ENCODE data around the gene KCMF1. TPM values are rescaled to one million over a fixed set of nuclear protein-coding genes. Genes with fewer than 3 reads are reported as not detected.

Gene KCMF1
- total RNA-seq, 1 donor from 2014 or later, result 64.2 TPM

- Histone ChIP-seq H3K27me3 (ENCODE audit: low read depth) (no peaks in the 10 kb centered on the region), H3K27ac (no peak overlapping the region), H3K36me3 (no peaks in the 10 kb centered on the region), H3K4me1 (peaks cover 38% of the 10 kb centered on the region), H3K4me3 (no peak overlapping the region), H3K9me3 (no peaks in the 10 kb centered on the region)
- no peak for ATAC-seq
- DNase-seq, result no peak
- intact Hi-C loops (cut with DNase I), result no loop called here
- no peak for TF ChIP-seq CTCF (IDR thresholded peaks at IDR 0.05)
These were observed 48.2 kb downstream of the KCMF1 start for GRCh38 chr2:85019121-85019520.

GRCh38 chr2:85022232-85022631 is 51.3 kb downstream of the KCMF1 start:
- Histone ChIP-seq H3K9me3 (no peaks in the 10 kb centered on the region), H3K4me3 (no peak overlapping the region), H3K4me1 (peaks cover 11% of the 10 kb centered on the region), H3K27me3 (ENCODE audit: low read depth) (no peaks in the 10 kb centered on the region), H3K27ac (no peak overlapping the region), H3K36me3 (no peaks in the 10 kb centered on the region)
- TF ChIP-seq CTCF (IDR thresholded peaks at IDR 0.05), result no peak
- DNase-seq (no peak), ATAC-seq (no peak)
- intact Hi-C loops (cut with DNase I), result no loop called here

GRCh38 chr2:85024372-85025047 is 53.5 kb downstream of the KCMF1 start:
- no peak for ATAC-seq
- no peak for TF ChIP-seq CTCF (IDR thresholded peaks at IDR 0.05)
- Histone ChIP-seq H3K27me3 (ENCODE audit: low read depth) (no peaks in the 10 kb centered on the region), H3K4me3 (no peak overlapping the region), H3K9me3 (no peaks in the 10 kb centered on the region), H3K4me1 (no peaks in the 10 kb centered on the region), H3K27ac (no peak overlapping the region), H3K36me3 (peaks cover 19% of the 10 kb centered on the region)
- DNase-seq, result no peak
- intact Hi-C loops (cut with DNase I), result no loop called here

GRCh38 chr2:85032621-85033020 is 61.7 kb downstream of the KCMF1 start:
- no peak for ATAC-seq
- intact Hi-C loops (cut with DNase I), result no loop called here
- H3K27ac ChIP-seq, result no peak overlapping the region
- H3K4me1 ChIP-seq, result no peaks in the 10 kb centered on the region
- H3K36me3 ChIP-seq, result peaks cover 68% of the 10 kb centered on the region
- no peak for TF ChIP-seq CTCF (IDR thresholded peaks at IDR 0.05)
- no peak for DNase-seq
- no peak overlapping the region for H3K4me3 ChIP-seq
- no peaks in the 10 kb centered on the region for H3K27me3 ChIP-seq (ENCODE audit: low read depth)
- H3K9me3 ChIP-seq, result no peaks in the 10 kb centered on the region

- DNase-seq (no peak), ATAC-seq (no peak)
- H3K9me3 ChIP-seq, result no peaks in the 10 kb centered on the region
- H3K27ac ChIP-seq, result no peak overlapping the region
- intact Hi-C loops (cut with DNase I), result no loop called here
- H3K36me3 ChIP-seq, result peaks cover 67% of the 10 kb centered on the region
- no peak for TF ChIP-seq CTCF (IDR thresholded peaks at IDR 0.05)
- no peak overlapping the region for H3K4me3 ChIP-seq
- H3K4me1 ChIP-seq, result no peaks in the 10 kb centered on the region
- H3K27me3 ChIP-seq (ENCODE audit: low read depth), result no peaks in the 10 kb centered on the region
These were observed 62.4 kb downstream of the KCMF1 start for GRCh38 chr2:85033388-85033787.
